ENCODE measurements around the gene TSPEAR. TPM values are rescaled to one million over a fixed set of nuclear protein-coding genes. Genes with fewer than 3 reads are reported as not detected.
"Not testable (repeated sequence)": the region's sequence is repeated elsewhere in the genome, so short reads cannot be mapped to it uniquely, and the experiment has no call there.

Gene TSPEAR
- total RNA-seq, 1 donor from 2014 or later: 4.1 TPM

GRCh38 chr21:44684077-44684476, 27.3 kb downstream of the TSPEAR start:
- no peak for DNase-seq

GRCh38 chr21:44682580-44683151, 28.7 kb downstream of the TSPEAR start:
- no peak for DNase-seq

GRCh38 chr21:44681861-44682579, 29.4 kb downstream of the TSPEAR start, which contains the start of gene KRTAP12-1:
TSS of gene KRTAP12-1 (minus strand) at chr21:44682163. CDS start at chr21:44682123, 40 bp downstream.
- no peak for DNase-seq

- DNase-seq: no peak
Observed at GRCh38 chr21:44681152-44681551, 30.2 kb downstream of the TSPEAR start.

- DNase-seq: no peak
Observed at GRCh38 chr21:44677881-44678280, 33.5 kb downstream of the TSPEAR start.

GRCh38 chr21:44671911-44672310, 39.5 kb downstream of the TSPEAR start:
- no peak for DNase-seq

- no peak for DNase-seq
Observed at GRCh38 chr21:44670642-44671432, 40.5 kb downstream of the TSPEAR start.

- DNase-seq: no peak
Observed at GRCh38 chr21:44667612-44668011, 43.8 kb downstream of the TSPEAR start.

- no peak for DNase-seq
Observed at GRCh38 chr21:44666401-44667320, 44.7 kb downstream of the TSPEAR start, which contains the start of gene KRTAP12-2. TSS of gene KRTAP12-2 (minus strand) at chr21:44666927. CDS start at chr21:44666886, 41 bp downstream.

- no peak for DNase-seq
Observed at GRCh38 chr21:44664691-44665090, 46.7 kb downstream of the TSPEAR start.

- DNase-seq: not testable (repeated sequence)
Observed at GRCh38 chr21:44661567-44661966, 49.8 kb downstream of the TSPEAR start.

GRCh38 chr21:44658913-44659595, 52.3 kb downstream of the TSPEAR start:
- DNase-seq: no peak

GRCh38 chr21:44658541-44658910, 52.8 kb downstream of the TSPEAR start:
- DNase-seq: no peak

- no peak for DNase-seq
Observed at GRCh38 chr21:44657635-44658540, 53.5 kb downstream of the TSPEAR start, which contains the start of gene KRTAP12-3. TSS of gene KRTAP12-3 (plus strand) at chr21:44657932. CDS start at chr21:44657980, 48 bp downstream.

- DNase-seq: no peak
Observed at GRCh38 chr21:44656868-44657267, 54.5 kb downstream of the TSPEAR start.

- DNase-seq: no peak
Observed at GRCh38 chr21:44654576-44655175, 56.7 kb downstream of the TSPEAR start, which contains the start of gene KRTAP12-4. TSS of gene KRTAP12-4 (minus strand) at chr21:44654659. CDS start at chr21:44654614, 45 bp downstream.

- no peak for DNase-seq
Observed at GRCh38 chr21:44653656-44654575, 57.5 kb downstream of the TSPEAR start.

GRCh38 chr21:44653123-44653522, 58.2 kb downstream of the TSPEAR start:
- no peak for DNase-seq
